Cardiac muscle cell (in vitro differentiated cells and primary cell): ENCODE measurements around the gene DPYD. TPM values are rescaled to one million over a fixed set of nuclear protein-coding genes. Genes with fewer than 3 reads are reported as not detected.
A peak's percentile ranks its signal among the peaks of the same experiment; 100 is the strongest.

Experiments used
- DNase-seq, 2 donors: peaks; one replicate each; pipeline versions ENCODE4 v3.0.0 to v3.0.0-alpha.2; 2010 to 2017; ENCODE audit warnings: low read depth in 1 of 2, low spot score in 1 of 2
- H3K27ac ChIP-seq: fragments of 200-600 bp; sonication (generic); 2 replicates; pipeline ENCODE4 v1.5.1; 2016
- H3K27me3 ChIP-seq: fragments of 200-600 bp; sonication (generic); 2 replicates; pipeline ENCODE4 v1.6.0; 2016; ENCODE audit warnings: control low read depth
- H3K36me3 ChIP-seq: fragments of 200-600 bp; sonication (generic); 2 replicates; pipeline ENCODE4 v1.5.1; 2016; ENCODE audit warnings: control low read depth
- H3K4me1 ChIP-seq: fragments of 200-600 bp; sonication (generic); 2 replicates; pipeline ENCODE4 v1.8.1; 2017; ENCODE audit warnings: low read depth, mild to moderate bottlenecking, mixed run types
- H3K4me3 ChIP-seq: fragments of 200-600 bp; sonication (generic); 2 replicates; pipeline ENCODE4 v1.5.1; 2016; ENCODE audit warnings: mild to moderate bottlenecking
- H3K9me3 ChIP-seq: fragments of 200-600 bp; sonication (generic); 2 replicates; pipeline ENCODE4 v1.5.1; 2017; ENCODE audit warnings: low read depth, mild to moderate bottlenecking, control low read depth
- polyA plus RNA-seq: library from polyadenylated mRNA; unstranded; fragments of >200 nt; fragmentation: Nextera tagmentation; extraction: Ambion mirVana; gene quantifications from 2 replicates; pipeline ENCODE4 v1.2.1, GENCODE V29; 2016
- total RNA-seq: library from RNA; depleted of rRNA; stranded (reverse); fragments of >200 nt; gene quantifications from 2 replicates; pipeline ENCODE4 v1.2.3, GENCODE V29; 2016
- TF ChIP-seq, protein P1 (sequence below): IDR thresholded peaks from 2 replicates; pipeline ENCODE4 v1.5.1; 2012; ENCODE audit warnings: low read depth, mild to moderate bottlenecking, low read length

Gene DPYD
- 1.3 and 2.0 TPM in 2 replicates for total RNA-seq
- polyA plus RNA-seq = 0.66 and 0.81 TPM in 2 replicates

- DNase-seq = peak; percentile 94
- Histone ChIP-seq H3K27me3 (no peaks in the 10 kb centered on the region), H3K36me3 (no peaks in the 10 kb centered on the region), H3K4me3 (peak within 1 kb of the TSS; percentile 66), H3K4me1 (peaks cover 2% of the 10 kb centered on the region), H3K27ac (peak within 1 kb of the TSS; percentile 59), H3K9me3 (no peaks in the 10 kb centered on the region)
- TF ChIP-seq, protein P1, sequence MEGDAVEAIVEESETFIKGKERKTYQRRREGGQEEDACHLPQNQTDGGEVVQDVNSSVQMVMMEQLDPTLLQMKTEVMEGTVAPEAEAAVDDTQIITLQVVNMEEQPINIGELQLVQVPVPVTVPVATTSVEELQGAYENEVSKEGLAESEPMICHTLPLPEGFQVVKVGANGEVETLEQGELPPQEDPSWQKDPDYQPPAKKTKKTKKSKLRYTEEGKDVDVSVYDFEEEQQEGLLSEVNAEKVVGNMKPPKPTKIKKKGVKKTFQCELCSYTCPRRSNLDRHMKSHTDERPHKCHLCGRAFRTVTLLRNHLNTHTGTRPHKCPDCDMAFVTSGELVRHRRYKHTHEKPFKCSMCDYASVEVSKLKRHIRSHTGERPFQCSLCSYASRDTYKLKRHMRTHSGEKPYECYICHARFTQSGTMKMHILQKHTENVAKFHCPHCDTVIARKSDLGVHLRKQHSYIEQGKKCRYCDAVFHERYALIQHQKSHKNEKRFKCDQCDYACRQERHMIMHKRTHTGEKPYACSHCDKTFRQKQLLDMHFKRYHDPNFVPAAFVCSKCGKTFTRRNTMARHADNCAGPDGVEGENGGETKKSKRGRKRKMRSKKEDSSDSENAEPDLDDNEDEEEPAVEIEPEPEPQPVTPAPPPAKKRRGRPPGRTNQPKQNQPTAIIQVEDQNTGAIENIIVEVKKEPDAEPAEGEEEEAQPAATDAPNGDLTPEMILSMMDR = no peak
Observed at GRCh38 chr1:97920832-97921571, at the start of gene DPYD. DPYD (minus strand) TSS chr1:97921034; CDS start chr1:97920922, 112 bp downstream.

DNA sequence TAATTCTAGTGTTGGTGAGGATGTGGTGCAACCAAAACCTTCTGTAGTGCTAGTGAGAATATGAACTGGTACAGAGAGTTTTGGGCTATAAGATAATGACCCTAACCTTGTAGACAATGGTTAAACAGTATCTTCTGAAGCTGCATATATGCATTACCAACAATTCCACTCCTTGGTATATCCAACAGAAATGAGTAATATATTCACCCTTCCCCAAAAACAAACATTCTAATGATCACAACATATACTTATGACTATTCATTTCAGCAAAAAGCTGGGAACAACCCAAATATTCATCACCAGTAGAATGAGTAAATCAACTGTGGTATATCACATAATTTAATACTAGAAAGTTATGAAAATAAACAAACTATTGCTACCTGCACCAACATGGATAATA, 39.6 kb upstream of the DPYD start:
- Histone ChIP-seq H3K27me3 (no peaks in the 10 kb centered on the region), H3K36me3 (no peaks in the 10 kb centered on the region), H3K4me3 (no peak overlapping the region), H3K27ac (no peak overlapping the region), H3K9me3 (no peaks in the 10 kb centered on the region), H3K4me1 (no peaks in the 10 kb centered on the region)
- no peak for DNase-seq
- TF ChIP-seq, protein P1 = no peak

DNA sequence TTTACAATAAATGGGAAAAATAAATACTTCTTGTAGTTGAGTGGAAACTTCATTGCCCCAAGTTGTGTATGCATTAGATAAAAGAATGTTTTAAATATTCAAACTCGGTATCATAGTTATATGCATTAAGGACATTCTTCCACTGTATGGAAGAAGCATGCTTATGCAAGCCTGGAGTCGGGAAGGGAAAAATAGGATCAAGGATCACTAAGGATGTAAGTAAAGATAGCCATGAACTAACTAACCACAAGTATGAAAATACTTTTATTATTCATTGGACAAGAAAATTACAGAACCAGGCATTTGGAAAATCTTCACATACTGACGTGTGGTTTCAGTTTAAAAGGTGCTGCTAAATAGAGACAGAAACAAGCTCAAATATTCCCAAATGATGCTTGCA, 26.9 kb upstream of the DPYD start:
- H3K36me3 ChIP-seq = no peaks in the 10 kb centered on the region
- TF ChIP-seq, protein P1 = no peak
- H3K9me3 ChIP-seq = no peaks in the 10 kb centered on the region
- H3K4me3 ChIP-seq = no peak overlapping the region
- no peaks in the 10 kb centered on the region for H3K27me3 ChIP-seq
- H3K27ac ChIP-seq = no peak overlapping the region
- no peaks in the 10 kb centered on the region for H3K4me1 ChIP-seq
- peak in 1 of 2 donors; percentile 19 for DNase-seq

- TF ChIP-seq, protein P1 = no peak
- H3K9me3 ChIP-seq = no peaks in the 10 kb centered on the region
- no peaks in the 10 kb centered on the region for H3K27me3 ChIP-seq
- H3K4me3 ChIP-seq = no peak overlapping the region
- peak in 1 of 2 donors; percentile 65 for DNase-seq
- H3K36me3 ChIP-seq = no peaks in the 10 kb centered on the region
- no peak overlapping the region for H3K27ac ChIP-seq
- H3K4me1 ChIP-seq = no peaks in the 10 kb centered on the region
Observed at GRCh38 chr1:97943354-97943753, 22.5 kb upstream of the DPYD start.

DNA sequence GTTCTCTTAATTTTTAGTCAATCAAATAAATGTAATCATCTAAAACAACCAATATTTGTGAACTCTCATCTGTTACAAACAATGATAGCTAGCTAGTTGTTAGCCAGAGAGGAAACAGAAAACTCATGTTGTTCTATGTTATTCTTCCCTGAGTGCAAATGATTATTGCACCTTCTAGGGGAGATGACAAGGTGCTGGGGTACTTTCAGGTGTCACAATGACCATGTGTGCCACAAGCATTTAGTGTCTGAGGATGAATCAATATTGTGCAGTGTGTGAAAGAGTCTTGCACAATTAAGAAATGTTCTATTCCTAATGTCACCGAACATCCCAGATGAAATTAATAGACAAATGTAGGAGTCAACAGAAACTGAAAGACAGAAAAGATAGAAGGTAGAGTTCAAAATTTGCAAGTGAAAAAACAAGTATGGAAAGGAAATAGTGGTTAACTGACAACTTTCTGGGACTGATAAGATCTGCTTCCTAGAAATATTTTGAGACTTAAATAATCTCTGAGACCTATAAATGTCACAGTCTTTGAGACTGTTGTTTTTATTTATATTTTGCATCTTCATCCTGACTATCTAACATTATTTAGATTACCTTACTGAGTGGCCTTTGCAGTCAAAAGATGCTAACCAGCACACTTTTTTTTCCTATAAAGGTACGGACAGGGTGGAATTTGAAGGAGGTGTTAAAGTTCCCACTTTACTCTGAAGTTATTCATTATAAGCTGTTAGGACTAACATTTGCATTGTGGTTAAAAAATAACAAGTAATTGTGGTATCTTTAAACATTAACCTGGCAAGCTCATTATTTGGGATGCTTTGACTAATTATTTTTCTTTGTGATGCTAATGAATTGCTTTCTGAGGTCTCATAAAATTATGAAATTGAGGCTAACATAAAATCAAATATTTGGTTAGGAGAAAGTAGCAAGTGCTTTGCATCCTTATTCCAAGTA, 21.6 kb upstream of the DPYD start:
- no peaks in the 10 kb centered on the region for H3K4me1 ChIP-seq
- H3K27ac ChIP-seq = no peak overlapping the region
- TF ChIP-seq, protein P1 = no peak
- no peaks in the 10 kb centered on the region for H3K36me3 ChIP-seq
- no peaks in the 10 kb centered on the region for H3K9me3 ChIP-seq
- DNase-seq = no peak
- H3K27me3 ChIP-seq = no peaks in the 10 kb centered on the region
- no peak overlapping the region for H3K4me3 ChIP-seq
